LoVo (cell line): Measurements from ENCODE around the gene PLEKHG4B.
A peak's percentile ranks its signal among the peaks of the same experiment; 100 is the strongest.

ENCODE experiments used
- DNase-seq: peaks from one replicate; pipeline ENCODE4 v3.0.0-alpha.2; 2016; ENCODE audit warnings: low spot score

Gene PLEKHG4B

DNA sequence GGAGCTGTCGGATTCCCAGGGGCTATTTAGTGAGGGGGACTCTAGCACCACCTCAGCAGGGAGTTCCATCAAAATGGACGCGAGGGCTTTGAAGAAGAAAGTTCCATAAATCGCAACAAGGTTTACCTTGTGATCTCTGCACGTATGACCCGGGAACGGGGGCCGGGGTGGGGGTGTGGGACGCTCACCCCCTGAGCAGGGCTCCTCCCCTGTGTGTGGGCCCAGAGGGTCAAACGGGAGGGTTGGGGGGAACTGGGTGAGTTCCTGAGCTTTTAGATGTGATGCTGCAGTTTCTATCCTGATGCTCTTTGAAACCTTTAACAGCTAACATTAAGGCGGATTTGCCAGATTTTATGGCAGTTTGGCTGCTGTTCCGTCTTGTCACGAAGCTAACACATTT lies 80.5 kb downstream of the PLEKHG4B start:
- no peak for DNase-seq

DNA sequence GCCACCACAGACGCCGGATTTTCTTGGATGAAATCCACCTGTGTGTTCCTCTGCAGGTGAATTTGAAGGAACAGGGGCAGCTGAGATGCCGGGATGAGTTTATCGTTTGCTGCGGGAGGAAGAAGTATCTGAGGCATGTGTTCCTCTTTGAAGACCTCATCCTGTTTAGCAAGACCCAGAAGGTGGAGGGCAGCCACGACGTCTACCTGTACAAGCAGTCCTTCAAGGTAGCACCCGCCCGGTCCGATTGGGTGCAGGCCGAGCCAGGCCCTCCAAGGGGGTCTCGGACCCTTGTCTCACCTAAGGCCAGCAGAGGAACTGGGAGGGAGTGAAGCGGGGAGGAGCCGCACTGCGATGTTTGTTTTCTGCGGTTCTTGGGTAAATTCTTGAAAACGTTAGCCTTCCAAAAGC lies 80.9 kb downstream of the PLEKHG4B start:
- no peak for DNase-seq

DNA sequence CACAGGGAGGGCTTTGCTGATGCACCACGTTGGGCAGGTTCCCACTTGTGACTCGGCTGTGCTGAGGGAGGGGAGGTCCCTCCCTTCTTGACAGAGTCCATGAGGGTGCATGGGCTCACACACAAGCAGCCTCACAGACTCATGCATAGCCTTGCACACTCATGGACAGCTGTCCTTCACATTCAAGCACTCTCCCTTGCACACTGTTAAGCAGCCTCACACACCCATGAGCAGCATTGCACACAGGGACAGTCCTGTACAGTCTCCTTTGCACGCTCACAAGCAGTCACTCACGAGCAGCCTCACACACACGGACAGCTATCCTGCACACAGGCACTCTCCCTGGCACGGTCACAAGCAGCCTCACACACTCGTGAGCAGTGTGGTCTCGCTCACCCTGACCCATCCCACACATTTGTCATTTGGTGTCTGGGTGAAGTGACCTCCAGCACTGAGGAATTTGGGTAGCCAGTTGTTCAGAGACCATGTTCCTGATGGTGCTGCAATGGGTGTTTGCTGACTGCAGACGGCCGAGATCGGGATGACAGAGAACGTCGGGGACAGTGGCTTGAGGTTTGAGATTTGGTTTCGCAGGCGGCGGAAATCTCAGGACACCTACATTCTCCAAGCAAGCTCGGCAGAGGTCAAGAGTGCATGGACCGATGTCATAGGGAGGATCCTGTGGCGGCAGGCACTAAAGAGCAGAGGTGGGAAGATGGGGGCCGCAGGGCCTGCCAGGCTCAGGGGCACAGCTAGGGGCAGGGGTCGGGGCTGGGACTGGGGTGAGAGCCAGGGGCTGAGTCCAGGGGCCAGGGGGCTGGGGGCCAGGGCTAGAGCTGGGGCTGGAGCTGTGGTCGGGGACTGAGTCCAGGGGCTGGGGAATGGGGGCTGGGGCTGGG lies 81.7 kb downstream of the PLEKHG4B start:
- DNase-seq = no peak

DNA sequence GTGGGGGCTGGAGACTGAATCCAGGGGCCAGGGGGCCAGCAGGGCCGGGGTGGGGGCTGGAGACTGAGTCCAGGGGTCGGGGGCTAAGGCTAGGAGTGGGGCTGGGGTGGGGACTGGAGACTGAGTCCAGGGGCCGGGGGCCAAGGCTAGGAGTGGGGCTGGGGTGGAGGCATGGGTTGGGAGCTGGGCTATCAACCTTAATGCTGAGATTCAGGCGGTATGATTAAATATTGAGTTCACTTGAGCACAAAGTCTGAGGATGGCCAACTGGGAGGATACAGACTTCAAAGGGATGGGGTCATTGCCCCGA lies 82.3 kb downstream of the PLEKHG4B start:
- no peak for DNase-seq

DNA sequence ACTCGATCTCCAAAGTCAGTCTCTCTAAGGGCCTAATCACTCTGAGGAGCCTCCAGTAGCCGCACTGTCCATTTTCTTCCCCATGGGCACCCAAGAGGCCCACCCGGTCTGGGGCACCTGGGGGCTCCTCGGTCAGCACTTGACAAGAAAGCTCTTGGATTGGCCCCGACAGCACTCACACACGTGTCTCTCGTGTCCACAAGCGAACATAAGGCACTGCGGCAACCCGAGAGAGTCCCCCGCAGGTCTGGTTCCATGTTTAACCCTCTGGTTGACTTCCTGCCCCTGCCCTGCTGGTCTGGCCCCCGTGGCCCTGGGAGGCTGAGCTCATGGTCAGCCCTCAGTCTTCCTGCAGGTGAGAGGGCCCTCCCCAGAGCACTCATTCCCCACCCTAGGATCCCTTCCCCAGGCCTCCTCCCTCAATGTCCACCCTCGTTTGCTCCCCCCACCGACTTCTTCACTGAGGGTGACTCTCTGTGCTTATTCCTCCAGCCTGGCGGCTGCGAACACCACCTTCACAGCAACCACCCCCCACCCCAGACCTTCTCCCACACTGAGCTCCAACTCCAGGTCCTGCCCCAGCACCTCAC lies 83.0 kb downstream of the PLEKHG4B start:
- DNase-seq = no peak

DNA sequence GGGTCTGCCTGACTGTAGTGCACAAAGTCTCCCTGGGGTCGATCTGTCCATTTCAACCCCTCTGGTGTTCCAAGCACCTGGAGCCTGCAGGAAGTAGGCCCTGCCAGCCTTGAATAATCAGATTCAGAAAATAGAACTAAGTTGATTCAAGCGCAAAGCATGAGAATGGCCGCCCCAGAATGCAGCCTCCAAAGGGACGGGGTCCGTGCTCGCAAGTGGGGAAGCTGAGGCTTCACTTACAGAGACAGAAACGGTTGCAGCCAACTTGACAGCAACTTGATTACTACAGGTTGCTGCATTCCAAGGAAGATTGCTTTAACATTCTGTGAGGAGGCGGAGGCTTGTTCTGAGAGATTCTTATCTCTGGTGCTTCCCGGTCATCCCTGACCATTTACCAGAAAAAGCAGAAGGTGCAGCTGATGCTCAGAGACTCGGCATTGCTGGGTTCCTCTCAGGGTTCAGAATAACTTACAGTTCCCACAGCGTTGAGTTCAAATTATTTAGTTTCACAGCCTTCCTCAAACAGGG lies 84.4 kb downstream of the PLEKHG4B start:
- DNase-seq = no peak

DNA sequence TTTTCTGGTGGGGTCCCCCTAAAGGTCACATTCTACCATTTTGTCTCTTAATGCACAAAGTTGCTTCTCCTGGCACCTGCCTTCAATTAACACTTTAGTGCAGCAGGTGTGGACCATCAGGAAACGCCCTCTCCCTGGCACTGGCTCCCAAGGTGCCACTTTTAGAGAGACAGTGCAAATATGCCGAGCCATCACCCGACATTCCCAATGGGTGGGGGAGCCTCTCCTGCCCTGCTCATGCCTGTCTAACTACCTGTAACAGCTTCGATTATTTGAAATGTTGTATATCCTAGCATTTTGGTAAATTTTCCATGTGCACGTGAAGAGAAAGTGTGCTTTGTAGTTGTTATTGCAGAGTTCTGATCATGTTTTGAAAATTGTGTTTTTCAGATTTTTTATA lies 86.1 kb downstream of the PLEKHG4B start:
- no peak for DNase-seq

DNA sequence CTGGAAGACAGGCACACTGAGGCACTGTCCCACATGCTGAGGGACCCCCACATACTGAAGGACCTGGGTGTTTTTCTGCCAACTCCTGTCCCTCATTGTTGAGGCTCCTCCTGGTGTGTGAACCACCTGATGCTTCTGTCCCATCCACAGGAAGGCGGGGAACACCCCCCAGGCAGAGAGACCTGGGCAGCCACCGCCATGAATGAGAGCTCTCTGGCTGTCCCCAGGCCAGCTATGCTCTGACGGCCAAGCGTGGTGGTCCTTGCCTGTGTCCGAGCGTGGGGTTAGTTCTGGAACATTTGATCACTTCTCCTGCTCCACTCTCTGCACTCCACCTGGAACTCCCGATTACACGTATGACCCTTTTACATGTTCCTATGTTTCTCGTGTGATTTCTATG lies 87.4 kb downstream of the PLEKHG4B start:
- no peak for DNase-seq

DNA sequence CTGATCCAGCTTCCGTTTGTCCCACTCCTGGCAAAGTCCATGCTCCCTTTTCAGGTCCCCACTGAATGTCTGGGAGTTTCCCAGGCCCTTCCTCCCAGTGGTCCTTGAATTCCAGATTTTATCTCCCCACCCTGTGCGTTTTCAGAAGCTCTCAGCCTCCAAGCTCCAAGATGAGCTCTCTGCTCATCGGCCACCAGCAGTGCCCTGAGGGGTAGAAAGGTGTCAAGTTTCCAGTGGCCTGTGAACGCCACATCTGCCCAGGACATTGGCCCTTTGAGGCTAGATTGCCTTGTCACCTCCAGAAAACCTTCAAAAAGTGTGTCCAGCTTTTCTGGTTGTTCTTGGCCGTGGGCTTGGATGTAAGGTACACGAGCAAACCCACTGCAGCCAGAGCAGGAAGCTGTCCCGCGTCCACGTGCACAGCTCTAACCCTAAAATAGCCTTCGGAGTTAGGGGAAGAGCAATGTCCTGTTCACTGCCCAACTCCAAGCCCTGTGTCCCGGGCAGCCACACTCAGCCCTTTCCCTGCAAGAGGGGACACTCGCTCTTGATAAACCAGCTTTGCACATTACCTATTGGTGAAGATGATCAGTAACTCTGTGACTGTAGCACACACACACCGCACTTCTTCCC lies 88.4 kb downstream of the PLEKHG4B start:
- DNase-seq = no peak

DNA sequence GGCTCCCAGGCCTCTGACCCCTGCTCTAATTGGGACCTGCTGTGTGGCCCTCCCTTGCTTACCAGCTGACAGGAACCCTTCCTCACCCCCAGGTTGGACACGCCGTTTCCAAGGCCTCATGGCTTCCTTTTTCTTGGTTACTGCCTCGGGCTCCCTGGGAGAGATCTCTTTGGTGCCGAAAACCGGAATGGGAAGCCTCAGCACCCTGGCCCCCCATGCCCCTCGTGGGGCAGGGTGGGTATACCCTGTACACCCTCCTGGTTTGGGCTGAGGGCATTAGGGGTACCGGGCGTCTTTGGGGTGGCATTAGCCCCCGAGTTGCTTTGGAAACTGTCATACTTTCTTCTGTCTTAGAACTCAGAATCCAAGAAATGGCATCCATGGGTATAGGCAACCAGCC lies 89.2 kb downstream of the PLEKHG4B start:
- DNase-seq = no peak

DNA sequence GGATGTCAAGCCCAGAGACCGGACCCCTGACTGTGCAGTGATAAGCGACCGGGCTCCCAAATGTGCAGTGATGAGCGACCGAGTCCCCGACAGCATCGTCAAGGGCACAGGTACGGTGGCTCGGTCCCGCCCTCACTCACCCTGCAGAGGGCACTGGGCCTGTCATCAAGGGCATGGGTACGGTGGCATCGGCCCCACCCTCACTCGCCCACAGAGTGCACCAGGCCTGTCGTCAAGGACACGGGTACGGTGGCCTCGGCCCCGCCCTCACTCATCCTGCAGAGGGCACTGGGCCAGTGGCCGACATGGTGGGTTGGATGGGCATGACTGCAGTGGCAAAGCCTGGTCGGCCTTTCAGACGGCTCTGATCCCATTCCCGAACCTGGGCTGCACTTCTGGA lies 89.6 kb downstream of the PLEKHG4B start:
- DNase-seq = no peak

DNA sequence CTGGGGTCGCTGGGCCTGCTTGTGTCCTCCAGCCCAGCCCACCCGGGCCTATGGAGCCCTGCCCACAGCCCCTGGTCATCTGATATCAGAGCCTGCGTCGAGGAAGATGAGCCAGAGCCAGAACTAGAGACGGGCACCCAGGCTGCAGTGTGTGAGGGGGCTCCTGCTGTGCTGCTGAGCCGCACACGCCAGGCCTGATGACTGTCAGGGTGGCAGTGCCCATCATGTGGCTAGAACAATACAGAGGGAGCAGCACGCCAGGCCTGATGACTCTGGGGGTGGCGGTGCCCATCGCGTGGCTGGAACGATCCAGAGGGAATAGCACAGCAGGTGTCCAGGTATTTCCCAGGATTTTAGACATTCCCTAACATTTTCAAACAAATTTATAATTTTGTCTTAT lies 90.2 kb downstream of the PLEKHG4B start:
- DNase-seq = no peak

DNA sequence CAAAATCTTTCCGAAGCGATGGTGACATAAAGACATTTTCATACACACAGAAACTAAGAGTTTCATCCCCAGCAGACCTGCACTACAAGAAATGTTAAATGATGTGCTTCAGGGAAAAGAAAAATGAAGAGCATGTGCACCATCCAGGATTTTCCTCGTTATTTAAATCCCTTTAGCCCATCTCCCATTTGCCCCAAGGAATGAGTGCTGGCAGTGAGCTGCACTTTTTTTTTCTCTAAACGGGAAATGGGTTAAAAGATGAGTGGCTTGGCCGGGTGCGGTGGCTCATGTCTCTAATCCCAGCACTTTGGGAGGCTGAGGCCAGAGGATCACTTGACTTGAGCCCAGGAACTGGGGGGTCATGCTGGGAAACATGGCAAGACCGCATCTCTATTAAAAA lies 92.5 kb downstream of the PLEKHG4B start:
- no peak for DNase-seq

DNA sequence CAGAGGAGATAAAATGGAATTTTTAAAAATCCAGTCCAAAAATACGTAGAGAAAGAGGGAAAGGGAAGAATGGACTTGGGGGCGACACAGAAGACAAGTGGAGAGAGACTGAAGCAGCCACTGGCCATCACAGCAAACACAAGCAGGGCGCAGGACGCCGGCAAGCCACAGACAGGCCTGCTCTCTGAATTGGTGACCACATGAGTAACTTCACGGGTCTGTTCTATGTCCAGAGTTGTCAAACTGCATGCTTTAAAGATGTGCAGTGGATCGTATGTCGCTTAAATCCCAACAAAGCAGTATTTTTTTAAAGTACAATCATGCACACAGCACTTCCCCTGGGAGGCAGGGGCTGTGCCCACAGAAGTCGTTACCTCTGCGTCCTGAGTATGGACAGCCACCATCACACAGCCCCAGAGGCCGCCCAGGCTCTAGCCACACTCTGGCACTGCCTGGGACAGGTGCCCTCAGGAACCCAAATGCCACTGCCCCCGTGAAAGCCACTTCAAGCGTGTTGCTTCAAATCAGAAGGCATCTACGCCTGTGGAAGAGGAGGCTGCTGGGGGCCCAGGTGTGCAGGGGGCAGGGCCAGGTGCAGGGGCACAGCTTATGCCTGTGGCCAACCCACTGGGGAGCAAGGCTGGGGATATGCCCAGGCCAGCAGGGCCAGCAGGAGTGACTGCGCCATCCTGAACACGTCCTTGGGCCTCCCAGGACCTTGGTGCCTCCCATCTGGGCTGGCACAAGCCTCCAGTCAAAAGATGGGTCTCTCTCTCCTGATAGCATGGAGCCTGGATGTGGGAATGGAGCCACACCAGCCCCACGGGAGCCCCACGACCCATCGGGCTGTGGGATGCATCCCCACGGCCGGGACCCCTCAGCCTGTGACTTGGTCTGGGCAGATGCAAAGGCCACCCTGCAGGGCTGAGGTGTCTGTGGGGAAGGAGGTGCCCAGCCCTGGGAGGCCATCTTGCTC lies 93.4 kb downstream of the PLEKHG4B start:
- no peak for DNase-seq

DNA sequence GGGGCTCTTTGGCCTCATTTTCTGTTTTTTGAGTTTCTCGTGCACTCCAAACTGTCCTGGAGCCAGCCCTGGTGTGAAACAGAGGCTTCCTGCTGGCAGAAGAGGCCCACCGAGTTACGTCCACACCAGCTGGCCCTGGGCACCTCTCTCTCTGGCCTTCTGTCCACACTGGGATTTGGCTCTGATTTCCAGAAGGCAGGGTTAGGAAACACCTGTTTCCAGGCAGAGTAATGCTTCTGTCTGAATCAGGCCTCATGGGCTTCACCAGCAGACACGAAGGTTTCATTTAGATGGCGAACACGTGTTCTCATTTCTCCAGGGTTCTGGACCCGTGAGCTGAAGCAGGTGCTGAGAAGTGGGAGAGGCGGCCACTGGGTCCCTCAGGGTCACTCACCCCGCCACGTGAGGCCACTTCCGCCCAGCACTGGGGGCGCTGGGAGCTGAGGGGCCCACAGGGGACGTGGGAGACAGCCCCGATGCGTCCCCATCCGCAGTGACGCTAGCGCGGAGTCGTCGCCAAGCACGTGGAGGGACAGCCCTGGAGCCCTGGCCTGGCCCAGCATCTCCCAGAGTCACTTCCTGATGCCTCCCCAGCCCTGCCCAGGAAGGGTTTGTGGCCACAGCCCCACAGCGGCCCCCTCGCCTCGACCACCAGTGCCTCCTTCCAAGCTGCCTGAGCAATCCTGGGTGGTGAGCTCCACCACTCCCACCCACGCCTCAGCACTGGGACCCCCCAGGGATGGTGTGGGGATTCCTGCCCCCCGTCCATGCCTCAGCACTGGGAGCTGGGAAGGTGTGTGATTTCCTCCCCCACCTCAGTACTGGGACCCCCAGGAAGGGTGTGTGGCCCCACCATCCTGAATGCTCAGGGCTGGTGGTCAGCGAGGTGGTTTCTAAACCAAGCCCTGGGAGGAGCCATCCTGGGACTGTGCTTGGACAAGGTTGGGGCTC lies 94.4 kb downstream of the PLEKHG4B start:
- no peak for DNase-seq

DNA sequence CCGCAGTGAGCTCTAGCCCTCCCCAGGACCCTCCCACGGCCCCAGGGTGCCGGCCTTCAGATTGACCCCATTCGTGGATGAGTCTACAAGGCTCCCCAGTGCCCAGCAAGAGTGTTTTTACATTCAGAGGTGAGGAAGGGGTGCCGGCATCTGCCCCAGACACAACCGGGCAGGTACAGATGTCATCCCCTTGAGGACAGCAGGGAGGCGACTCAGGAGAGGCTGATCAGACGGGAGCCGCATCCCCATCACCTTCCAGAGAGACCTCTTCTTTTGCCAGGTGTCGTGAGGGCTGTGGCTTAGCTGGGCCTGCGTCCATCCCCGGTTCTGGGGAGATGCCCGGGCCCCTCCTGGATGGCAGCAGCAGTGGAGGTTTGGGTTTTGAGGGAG lies 95.1 kb downstream of the PLEKHG4B start:
- no peak for DNase-seq

DNA sequence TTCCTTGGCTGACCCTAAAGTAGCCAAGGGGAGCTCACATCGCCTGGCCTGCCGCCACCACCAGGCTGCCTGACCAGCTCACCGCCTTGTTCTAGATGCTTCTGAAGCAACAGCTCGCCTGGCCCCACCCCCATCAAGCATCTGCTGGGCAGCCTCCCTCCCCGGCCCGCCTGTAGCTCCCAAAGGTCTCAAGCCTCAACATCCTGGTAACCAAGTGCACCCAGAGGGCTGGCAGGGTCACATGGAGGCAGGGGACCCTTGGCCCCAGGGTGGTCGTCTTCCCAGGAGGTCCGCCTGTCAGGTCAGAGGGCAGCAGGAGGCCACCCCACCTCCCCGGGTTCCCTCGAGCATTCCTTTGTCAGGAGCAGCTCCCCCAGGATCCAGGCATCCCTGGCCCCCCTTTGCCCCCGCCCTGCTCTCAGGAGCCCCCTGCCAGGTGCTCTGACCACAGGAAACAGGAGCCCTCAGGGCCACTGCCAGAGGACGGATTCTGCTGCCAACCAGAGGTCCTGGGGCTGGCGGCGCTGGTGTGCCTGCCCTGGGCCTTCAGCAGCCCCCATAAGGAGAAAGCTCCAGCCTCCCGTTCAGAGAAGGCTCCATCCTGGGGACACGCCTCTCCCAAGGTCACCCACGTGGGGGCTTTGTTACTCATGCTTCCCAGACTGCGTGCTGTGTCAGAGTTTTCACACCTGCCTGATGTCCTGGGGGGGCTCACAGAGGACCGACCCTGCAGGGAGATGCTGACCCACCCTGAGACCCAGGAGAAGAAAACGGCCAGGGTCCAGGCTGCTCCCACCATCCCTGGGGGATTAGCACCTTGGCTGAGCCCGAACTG lies 95.9 kb downstream of the PLEKHG4B start:
- DNase-seq = no peak

DNA sequence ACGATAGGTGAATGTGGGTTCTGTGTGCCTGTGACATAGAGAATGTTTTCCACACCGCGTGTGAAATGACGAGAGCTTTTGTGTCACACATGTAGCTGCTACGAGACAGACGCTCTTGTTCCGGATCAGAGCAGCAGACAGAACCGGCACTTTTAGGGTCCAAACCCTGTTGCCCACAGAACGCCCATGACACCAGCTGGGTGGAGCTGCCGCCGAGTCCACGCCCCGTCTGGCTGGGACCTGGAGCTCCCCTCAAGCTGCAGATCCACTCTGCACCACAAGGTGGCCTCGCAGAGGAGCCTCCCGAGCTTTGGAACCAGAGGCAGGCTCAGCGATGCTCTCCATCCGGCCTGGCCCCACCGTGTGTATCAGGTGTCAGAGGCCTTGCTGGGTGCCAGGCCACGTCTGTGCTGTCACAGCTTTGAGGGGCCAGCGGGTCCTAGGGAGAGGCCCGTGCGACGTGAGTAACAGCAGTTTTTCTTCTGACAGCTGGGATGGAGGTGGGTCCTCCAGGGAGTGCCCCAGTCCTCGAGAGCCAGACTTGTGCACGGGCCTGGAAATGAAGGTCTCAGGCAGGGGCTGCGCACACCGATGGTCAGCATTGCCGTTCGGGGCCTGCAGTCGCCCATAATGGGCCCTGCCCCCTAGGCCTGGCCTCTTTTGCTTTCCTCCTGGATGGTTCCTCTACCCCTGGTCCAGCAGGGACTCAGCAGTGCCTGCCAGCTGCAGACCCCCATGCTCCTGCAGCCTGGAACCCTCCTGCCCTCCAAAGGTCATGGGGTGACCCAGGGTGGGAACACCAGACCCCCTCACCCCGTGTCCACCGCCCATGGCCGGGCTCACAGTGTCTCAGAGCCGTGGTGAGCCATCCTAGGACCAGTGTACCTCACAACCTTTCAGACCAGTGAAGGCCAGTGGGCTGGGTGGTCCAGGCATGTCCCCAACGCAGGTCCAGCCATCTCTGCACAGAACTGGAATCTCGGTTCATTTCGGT lies 96.8 kb downstream of the PLEKHG4B start:
- DNase-seq = peak; percentile 89

DNA sequence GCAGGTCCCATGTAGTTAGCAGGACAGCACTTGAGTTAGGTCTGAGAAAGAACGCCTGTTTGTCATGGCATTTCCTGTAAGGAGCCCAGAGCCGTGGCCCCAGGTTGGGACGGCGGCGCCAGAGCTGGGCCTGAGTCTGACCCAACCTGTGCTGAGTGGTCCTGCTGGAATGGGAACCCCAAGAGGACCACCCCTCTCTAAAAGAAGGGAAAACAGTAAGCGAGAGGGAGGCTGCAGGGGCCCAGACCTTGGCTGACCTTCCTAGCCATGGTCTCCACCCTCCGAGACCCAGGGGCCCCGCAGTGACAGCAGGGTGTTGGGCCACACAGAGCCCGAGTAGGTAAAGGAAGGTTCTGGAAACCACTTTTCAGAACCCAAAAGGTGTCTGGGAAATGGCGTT lies 97.5 kb downstream of the PLEKHG4B start:
- no peak for DNase-seq
